GM12891 (cell line): ENCODE data around the gene KREMEN1.

ENCODE experiments used
- POLR2A ChIP-seq: IDR thresholded peaks from 2 replicates; pipeline ENCODE4 v1.6.1; 2011; ENCODE audit warnings: low read depth, low read length, control low read depth
- POLR2AphosphoS5 ChIP-seq: IDR thresholded peaks from 2 replicates; pipeline ENCODE4 v1.6.1; 2011; ENCODE audit warnings: low read depth, low read length, control low read depth
- TAF1 ChIP-seq: IDR thresholded peaks from 2 replicates; pipeline ENCODE4 v1.6.1; 2011; ENCODE audit warnings: low read depth, low read length, control low read depth

GRCh38 chr22:29087012-29087411 lies 14.2 kb downstream of the KREMEN1 start:
- TF ChIP-seq POLR2A, result no peak
- no peak for TF ChIP-seq POLR2AphosphoS5
- no peak for TF ChIP-seq TAF1
